GM21576 (cell line): ENCODE results near the gene RAB36.

ENCODE experiments used
- ATAC-seq: cut with Tn5 transposase; IDR thresholded peaks from one replicate; pipeline ENCODE4 v1.9.1; 2021; ENCODE audit warnings: mild to moderate bottlenecking, moderate library complexity; ENCODE audit not compliant: unreplicated experiment

The RAB36 gene

GRCh38 chr22:23137468-23137867 lies 7.8 kb upstream of the RAB36 start:
- no peak for ATAC-seq

DNA sequence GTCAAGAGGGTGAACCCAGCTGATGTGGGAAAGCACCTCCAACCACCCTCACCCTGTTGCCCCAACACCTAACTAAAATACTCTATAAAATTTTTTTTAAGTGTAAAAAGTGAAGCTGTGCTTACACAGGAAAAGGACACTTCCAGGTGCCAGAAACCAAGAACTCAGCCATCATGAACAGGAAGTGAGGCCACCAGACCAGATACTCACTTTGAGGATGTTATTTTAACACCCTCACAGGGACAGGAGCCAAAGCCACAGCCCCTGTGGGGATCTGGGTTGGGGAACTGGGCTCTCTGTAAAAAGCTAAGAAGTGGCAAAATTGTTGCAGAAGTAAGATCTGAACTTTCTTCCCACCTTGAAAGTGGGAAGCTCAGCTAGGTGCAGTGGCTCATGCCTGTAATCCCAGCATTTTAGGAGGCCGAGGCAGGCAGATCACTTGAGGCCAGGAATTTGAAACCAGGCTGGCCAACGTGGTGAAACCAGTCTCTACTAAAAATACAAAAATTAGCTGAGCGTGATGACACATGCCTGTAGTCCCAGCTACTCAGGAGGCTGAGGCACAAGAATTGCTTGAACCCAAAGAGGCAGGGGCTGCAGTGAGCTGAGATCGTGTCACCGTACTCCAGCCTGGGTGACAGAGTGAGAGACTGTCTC lies 7.2 kb upstream of the RAB36 start:
- no peak for ATAC-seq

DNA sequence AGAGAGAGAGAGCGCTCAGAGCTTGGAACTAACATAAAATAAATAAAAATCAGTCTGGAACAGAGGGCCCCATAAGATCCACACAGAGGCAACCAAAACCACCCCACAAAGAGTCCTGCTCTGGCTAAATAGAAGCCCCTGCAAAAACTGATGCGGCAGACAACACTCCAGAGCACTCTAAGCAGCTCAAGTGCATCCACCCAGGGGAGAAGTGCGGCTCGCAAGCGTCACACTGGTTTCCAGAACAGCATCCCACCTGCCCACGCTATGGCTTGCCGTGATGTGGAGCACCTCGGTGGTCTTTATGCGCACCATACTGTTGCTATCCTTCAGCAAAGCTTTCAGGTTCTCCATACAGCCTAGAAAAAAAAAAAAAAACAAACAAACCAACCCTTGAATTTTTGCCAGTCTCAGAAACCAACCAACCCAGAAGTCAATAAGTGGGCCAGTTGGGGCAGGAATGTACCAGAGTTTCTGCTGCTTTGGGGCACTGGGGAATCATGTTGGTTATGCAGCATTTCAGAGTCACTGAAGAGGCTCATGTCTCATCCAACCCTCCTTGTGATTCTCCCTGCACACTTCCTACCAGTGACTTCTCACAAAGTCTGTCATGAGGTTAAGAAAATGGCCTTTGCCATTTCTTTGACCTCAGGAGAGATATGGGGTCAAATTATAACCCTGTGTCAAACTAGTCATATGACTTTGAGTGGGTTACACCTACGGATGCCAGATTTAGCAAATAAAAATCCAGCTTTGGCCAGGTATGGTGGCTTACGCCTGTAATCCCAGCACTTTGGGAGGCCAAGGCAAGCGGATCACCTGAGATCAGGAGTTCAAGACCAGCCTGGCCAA lies 6.5 kb upstream of the RAB36 start:
- ATAC-seq: no peak

- ATAC-seq: no peak
Observed at GRCh38 chr22:23140385-23140784, 4.9 kb upstream of the RAB36 start.

GRCh38 chr22:23142546-23143105 lies 2.7 kb upstream of the RAB36 start:
- no peak for ATAC-seq

GRCh38 chr22:23143119-23143518 lies 2.2 kb upstream of the RAB36 start:
- no peak for ATAC-seq

DNA sequence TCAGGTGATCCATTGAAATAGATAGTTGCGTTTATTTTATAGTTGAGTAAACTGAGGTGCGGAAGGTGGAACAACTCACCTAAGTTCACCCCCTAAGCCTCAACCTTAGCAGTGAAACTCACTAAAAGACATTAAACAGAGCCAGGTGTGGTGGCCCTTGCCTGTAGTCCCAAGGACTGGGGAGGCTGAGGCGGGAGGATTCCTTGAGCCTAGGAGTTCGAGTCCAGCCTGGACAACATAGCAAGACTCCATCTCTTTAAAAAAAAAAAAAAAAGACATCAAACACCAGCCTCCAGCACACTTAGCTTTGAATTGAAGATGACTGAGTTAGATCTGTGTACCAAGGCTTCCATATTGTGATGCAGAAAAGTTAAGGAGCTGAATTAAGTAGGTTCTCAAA lies 845 bp upstream of the RAB36 start:
- ATAC-seq: no peak

- ATAC-seq: no peak
Observed at GRCh38 chr22:23145878-23146470, 697 bp downstream of the RAB36 start.

- no peak for ATAC-seq
Observed at GRCh38 chr22:23146478-23147205, 1.4 kb downstream of the RAB36 start.

DNA sequence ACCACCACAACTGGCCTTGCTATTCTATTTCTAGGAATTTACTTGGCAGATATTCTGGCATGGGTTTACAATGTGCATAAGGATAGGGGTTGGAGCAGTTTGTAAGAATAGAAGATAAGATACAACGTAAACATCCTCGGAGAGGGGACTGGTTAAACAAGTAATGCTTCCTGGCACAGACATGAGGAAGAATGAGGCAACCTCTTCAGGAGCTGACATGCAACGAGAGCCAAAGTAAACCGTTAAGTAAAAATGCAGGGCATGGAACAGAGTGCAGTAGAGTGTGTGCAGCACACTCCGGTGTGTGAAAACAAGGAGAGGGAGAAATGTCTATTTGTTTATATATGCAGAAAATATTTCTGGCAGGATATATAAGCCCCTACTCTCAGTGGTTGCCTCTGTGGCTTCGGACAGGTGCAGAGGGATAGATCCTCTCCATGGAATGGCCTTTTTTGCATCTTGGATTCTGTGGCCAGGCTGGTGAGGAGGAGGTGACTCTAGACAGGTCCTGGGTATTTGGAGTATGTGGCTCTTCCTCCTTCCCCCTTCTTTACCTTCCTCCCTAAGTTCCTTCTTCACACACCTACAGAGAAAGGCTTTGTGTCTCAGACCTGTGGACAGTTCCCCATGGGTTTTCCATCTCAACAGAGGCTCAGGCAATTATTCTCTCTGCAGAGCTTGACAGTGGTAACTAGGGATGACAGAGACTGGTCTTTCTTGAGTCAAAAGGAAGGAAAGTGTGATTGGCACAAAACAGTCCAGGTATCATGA lies 2.5 kb downstream of the RAB36 start:
- no peak for ATAC-seq

- no peak for ATAC-seq
Observed at GRCh38 chr22:23149743-23150238, 4.5 kb downstream of the RAB36 start.

GRCh38 chr22:23150762-23151161 lies 5.5 kb downstream of the RAB36 start:
- no peak for ATAC-seq

DNA sequence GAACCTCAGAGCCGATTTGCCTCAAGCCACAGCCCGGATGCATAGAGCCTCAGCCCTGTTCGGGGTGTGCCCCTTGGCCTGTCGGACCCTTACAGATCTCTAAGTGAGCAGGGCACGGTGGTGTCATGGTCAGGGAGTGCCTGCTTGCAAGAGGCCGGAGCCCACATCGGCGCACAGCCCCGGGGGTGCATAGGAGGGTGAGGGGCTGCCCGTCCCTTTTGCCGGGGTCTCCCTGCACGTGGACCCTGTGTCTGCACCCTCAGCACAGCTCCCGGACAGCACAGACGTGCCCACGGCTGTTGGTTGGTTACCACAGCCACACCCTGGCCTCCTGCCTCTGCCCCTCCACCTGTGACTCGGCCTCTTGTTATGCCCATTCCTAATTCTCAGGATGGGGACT lies 6.5 kb downstream of the RAB36 start:
- no peak for ATAC-seq

DNA sequence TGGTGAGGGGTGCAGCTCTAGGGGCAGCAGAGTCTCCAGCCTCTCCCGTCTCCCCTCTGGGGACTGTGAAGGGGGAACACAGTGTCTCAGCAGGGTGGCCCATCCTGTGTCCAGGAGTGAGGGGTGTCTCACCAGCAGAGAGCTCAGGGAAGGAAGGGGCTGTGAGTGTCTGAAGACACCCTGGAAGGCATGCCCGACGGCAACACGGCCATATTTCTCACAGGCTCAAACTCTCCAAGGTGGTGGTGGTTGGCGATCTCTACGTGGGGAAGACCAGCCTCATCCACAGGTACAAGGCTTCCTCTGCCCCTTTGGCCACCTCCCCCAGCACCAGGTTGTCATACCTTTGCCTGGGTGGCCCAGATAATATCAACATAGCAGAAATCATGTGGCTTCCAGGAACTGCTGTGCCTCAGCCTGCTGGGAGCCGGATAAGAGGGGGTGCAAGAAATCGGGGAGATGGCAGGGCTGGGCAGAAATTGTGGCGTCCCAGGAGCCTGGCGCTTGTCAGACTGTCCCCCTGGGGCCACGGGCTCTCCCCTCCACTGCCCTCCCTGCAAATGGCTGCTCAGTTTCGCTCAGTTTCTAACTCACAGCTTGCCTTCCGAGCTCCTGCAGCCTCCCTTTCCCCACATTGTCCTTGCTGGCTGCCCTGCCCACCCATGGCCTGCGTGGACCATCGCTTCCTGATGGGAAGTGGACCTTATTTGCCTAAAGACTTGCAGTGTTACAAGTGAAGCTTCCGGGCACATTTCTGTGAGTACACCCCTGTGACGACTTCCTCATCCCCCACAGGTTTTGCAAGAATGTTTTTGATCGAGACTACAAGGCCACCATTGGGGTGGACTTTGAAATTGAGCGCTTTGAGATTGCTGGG lies 7.2 kb downstream of the RAB36 start:
- no peak for ATAC-seq

DNA sequence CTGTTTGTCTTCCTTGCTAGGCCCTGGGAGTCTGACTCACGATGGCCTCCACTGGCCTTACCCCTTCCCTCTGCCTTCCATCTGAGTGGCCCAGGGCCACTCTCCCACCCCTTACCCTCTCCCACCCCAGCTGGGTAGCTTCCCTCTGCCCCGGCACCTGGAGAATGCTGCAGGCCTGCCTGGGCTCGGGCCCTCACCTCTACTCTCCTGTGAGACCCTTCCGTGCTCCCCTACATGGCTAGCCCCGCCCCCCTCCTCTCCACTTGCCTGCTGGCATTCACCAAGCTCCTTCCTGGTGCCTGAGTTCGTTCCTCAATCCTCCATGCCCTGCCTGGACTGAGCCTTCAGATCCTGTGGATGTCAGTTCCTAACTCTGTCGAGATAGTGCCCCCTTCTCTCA lies 8.7 kb downstream of the RAB36 start:
- ATAC-seq: no peak

GRCh38 chr22:23154461-23154860 lies 9.2 kb downstream of the RAB36 start:
- ATAC-seq: no peak

DNA sequence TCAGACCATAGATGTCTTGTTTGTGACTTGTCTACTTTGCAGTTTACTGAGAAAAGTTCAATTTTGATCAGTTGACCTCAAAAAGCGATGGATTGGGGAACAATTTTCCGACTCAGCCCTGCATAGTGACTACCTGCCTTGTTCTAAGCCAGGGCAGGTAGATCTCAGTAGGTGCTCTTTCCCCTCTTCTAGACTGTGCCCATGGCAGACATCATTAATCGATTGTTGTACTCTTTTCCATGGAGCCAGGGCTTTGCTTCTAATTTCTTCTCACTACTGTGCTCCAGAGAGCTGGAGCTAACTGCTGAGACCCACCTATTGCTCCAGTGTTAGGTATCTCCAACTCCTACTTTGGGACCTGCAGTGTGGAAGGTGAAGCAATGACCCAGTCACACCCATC lies 9.9 kb downstream of the RAB36 start:
- ATAC-seq: no peak

- no peak for ATAC-seq
Observed at GRCh38 chr22:23155831-23156230, 10.6 kb downstream of the RAB36 start.

- ATAC-seq: no peak
Observed at GRCh38 chr22:23156286-23156685, 11.0 kb downstream of the RAB36 start.
